Hypothalamus (tissue), 51 donors: ENCODE data around the gene B4GALT2.
A peak's percentile ranks its signal among the peaks of the same experiment; 100 is the strongest.

Experiments used
- DNase-seq, 51 donors: peaks; one replicate each; lab custom pipeline; 2025; lab: John Stamatoyannopoulos, UW

B4GALT2 gene, protein sequence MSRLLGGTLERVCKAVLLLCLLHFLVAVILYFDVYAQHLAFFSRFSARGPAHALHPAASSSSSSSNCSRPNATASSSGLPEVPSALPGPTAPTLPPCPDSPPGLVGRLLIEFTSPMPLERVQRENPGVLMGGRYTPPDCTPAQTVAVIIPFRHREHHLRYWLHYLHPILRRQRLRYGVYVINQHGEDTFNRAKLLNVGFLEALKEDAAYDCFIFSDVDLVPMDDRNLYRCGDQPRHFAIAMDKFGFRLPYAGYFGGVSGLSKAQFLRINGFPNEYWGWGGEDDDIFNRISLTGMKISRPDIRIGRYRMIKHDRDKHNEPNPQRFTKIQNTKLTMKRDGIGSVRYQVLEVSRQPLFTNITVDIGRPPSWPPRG

DNA sequence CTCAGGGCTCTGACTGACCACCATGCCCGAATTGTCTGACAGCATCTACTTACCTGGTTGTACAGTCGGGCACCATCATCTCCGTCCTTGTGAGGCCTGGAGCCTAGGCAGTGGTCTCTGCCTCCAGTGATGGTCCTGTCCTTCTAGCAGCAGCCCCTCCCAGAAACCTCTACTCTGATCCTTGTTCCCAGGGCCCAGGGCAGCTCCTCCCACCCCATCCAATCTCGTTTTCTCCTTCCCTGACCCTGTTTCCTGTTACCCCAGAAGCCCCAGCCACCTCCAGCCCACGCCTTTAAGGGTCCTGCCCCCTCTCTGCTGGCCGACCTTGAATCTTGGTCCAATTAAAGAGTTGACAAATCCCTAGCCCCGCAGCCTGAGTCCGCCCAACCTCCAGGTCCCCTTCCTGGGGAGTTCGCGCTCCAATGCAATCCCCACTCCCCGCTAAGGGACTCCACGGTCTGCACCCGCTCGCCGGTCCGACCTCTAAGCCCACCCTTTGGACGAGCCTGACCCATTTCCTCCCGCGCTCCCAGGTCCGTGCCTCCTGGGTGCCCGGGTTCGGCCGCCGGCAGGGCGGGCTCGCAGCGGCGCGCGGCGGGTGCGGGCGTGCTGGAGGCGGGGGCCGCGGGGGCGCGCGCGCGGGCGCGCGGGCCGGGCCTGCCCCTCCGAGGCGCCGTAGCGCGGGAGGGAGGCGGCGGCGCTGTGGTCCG is at the start of gene B4GALT2:
Gene B4GALT2, plus strand, starts transcription at position 660 of the 710 bp plus-strand sequence. CDS start 1,951 bp downstream, outside the sequence.
- DNase-seq = peak in 30 of 51 donors; percentile 8 to 74 (median 37)

DNA sequence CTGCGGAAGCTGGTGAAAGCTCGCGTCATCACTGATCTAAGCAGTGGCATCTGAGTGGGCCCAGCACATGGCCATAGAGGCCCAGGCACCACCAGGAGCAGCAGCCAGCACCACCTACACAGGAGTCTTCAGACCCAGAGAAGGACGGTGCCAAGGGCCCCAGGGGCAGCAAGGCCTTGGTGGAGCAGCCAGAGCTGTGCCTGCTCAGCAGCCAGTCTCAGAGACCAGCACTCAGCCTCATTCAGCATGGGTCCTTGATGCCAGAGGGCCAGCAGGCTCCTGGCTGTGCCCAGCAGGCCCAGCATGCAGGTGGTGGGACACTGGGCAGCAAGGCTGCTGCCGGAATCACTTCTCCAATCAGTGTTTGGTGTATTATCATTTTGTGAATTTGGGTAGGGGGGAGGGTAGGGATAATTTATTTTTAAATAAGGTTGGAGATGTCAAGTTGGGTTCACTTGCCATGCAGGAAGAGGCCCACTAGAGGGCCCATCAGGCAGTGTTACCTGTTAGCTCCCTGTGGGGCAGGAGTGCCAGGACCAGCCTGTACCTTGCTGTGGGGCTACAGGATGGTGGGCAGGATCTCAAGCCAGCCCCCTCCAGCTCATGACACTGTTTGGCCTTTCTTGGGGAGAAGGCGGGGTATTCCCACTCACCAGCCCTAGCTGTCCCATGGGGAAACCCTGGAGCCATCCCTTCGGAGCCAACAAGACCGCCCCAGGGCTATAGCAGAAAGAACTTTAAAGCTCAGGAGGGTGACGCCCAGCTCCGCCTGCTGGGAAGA is 48.7 kb upstream of the B4GALT2 start:
- no peak for DNase-seq

DNA sequence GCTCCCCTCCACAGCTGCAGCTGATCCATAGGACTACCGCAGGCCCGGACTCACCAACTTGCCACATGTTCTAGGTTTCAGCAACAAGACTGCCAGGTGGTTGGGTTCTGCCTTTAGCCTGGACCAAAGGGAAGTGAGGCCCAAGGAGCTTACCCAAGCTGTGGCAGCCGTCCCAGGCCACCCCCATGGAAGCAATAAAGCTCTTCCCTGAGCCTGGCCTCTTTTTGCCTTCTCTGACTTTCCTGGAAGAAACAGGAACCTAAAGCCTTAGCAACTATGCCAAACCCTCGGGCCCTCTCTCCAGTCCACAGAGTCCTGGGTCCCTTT is 48.1 kb upstream of the B4GALT2 start:
- no peak for DNase-seq

DNA sequence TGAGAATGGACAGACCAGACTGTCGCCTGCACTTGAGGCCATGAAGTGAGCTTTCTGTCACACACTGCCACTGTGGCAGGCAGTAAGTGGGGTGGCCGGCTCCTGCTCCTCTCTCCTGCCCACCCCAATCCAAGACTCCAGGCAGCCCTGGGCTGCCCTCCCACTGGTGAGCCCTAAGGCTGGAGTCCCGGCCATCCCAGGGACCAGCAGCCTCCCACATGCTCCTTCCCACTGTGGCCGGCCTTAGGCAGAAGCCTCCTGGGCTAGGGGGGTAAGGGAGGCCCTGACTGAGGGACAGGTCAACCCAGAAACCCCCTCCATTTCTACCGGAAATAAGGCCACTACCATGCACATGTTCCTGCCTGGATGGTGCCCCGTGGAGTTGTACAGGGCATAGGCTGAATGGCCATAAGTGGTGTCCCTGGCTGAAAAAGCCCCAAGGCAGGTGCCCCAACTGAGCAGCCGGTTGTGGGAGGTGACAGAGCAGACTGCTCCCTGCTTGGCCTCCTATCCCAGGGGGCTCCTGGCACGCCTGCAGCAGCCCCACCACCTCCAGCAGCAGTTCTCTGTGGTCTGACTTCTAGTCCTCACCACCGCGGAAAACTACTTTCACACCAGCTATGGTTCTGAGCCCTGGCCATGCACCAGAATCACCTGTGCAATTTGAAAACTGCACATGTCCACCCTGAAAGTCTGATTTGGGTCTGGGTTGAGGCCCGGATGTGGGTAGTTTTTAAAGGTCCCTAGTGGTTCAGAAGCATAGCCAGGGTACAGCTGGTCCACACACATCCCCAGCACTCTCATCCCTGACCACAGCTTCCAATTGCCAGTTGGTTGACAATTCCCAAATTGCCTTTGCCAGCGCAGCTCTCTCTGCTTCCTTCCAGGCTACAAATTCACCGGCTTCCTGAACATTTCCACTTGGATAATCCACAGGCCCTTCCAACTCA is 47.0 kb upstream of the B4GALT2 start:
- no peak for DNase-seq

DNA sequence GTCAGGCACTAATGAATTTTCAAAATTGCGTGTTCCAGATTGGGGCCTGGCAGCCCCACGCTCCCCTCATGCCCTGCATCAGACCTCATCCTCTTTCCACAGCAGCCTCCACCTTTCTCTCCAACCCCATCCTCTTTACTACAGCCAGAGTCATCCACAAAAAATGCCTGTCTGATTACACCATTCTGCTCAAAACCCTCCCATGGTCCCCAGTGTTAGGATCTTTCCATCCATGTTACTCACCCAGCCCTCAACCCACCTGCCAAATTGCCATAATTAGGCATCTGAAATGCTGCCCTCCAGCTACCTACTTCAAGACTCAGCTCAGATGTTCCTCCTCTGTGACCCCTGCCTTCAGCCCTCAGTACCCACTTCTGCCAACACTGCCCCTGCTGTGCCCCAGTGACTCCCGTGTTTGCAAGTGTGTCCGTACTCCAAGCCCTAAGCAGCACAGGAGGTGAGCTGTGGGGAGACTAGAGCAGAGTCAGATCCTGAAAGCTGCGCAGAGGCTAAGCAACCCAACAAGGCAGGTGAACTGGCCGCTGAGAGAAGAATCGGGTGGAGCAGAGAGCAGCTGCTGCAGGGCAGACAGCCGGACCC is 46.1 kb upstream of the B4GALT2 start:
- DNase-seq = no peak

DNA sequence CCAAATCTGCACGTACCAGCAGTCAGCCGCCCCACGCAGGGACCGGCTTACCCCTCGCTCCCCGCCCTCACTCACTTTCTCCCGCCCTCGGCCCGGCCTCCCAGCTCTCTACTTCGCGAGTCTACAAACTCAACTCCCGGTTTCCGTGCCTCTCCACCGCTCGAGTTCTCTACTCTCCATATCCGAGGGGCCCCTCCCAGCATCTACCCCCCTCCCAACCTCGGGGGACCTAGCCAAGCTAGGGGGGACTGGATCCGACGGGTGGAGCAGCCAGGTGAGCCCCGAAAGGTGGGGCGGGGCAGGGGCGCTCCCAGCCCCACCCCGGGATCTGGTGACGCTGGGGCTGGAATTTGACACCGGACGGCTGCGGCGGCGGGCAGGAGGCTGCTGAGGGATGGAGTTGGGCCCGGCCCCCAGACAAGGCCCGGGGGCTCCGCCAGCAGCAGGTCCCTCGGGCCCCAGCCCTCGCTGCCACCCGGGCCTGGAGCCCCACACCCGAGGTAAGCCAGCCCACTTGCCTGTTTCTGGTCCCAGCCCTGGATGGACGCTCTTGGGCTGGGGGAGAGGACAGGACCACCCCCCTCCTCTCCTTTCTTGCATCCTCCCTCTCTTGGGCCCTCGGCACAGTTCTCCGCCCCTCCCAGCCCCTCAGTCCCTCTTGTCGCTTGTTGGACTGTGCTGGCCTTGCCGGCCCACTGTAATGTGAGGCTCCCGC is 45.5 kb upstream of the B4GALT2 start, which contains the start of gene ARTN:
Gene ARTN, plus strand, starts transcription at position 416 of the 715 bp plus-strand sequence. CDS start 1,856 bp downstream, outside the sequence.
- no peak for DNase-seq

DNA sequence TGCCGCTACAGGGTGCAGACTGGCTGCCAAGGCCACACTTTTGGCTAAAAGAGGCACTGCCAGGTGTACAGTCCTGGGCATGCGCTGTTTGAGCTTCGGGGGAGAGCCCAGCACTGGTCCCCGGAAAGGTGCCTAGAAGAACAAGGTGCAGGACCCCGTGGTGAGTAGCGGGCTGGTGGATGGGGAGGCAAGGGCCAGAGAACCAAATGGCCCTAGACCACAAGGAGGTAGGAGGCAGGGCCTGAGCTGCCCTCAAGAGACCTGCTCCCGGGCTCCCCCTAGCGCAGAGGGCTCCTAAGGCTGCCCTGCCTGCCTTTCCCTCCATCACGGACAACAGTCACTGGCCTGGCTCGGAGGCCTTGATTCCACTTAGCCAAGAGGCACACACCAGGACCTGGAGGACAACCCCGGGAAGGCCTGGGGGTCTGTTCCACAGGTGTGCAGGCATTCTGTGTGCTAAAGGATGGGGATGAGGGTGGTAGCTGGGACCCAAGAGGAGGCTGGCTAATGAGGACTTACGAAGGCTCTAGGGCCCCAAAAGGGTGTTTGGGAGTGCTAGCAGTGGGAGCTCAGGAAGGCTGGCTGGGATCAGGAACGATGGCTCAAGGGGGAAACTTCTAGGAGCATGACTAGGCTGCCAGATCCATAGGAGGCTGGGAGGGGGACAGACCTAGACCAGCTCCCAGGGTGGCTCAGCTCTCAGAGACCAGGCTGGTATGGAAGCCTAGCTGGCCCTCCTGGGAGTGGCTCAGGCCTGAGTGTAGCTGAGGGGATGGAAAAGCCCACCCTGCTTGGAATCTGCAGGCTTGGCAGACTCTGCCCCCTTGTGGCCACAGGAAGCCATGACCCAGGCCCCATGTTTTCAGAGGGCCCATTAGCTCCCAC is 44.7 kb upstream of the B4GALT2 start:
- DNase-seq = peak in 30 of 51 donors; percentile 11 to 74 (median 44)

DNA sequence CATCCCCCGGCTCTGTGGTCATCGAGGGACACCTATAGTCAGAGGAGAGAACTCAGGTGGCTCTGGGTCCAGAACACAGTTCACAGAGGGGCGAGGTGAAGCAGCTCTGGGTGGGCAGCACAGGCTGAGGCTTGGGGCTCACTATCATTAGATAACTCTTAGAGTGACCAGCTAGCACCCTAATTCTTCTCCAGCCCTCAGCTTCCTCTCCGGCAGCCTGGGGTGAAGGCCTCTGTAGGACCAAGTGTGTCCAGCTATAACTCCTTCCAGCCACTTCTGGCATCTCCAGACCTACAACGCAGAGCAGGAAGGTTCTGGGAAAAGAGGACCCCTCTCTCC is 44.1 kb upstream of the B4GALT2 start:
- no peak for DNase-seq

DNA sequence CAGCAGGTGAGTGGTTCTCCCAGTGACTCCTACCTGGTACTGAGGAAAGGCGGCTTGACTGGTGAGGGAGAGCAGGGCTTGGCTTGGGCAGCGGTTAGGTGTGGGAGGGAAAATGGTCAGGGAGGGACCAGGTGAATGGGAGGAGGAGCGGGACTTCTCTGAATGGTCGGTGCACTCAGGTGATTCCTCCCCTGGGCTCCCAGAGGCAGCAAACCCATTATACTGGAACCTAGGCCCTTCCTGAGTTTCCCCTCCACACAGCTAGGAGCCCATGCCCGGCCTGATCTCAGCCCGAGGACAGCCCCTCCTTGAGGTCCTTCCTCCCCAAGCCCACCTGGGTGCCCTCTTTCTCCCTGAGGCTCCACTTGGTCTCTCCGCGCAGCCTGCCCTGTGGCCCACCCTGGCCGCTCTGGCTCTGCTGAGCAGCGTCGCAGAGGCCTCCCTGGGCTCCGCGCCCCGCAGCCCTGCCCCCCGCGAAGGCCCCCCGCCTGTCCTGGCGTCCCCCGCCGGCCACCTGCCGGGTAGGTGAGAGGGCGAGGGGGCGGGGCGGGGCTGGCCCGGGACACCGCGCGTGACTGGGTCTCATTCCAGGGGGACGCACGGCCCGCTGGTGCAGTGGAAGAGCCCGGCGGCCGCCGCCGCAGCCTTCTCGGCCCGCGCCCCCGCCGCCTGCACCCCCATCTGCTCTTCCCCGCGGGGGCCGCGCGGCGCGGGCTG is 43.1 kb upstream of the B4GALT2 start:
- DNase-seq = peak in 3 of 51 donors; percentile 19 to 50 (median 41)

DNA sequence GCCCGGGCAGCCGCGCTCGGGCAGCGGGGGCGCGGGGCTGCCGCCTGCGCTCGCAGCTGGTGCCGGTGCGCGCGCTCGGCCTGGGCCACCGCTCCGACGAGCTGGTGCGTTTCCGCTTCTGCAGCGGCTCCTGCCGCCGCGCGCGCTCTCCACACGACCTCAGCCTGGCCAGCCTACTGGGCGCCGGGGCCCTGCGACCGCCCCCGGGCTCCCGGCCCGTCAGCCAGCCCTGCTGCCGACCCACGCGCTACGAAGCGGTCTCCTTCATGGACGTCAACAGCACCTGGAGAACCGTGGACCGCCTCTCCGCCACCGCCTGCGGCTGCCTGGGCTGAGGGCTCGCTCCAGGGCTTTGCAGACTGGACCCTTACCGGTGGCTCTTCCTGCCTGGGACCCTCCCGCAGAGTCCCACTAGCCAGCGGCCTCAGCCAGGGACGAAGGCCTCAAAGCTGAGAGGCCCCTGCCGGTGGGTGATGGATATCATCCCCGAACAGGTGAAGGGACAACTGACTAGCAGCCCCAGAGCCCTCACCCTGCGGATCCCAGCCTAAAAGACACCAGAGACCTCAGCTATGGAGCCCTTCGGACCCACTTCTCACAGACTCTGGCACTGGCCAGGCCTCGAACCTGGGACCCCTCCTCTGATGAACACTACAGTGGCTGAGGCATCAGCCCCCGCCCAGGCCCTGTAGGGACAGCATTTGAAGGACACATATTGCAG is 42.4 kb upstream of the B4GALT2 start:
- DNase-seq = peak in 14 of 51 donors; percentile 18 to 70 (median 32)

DNA sequence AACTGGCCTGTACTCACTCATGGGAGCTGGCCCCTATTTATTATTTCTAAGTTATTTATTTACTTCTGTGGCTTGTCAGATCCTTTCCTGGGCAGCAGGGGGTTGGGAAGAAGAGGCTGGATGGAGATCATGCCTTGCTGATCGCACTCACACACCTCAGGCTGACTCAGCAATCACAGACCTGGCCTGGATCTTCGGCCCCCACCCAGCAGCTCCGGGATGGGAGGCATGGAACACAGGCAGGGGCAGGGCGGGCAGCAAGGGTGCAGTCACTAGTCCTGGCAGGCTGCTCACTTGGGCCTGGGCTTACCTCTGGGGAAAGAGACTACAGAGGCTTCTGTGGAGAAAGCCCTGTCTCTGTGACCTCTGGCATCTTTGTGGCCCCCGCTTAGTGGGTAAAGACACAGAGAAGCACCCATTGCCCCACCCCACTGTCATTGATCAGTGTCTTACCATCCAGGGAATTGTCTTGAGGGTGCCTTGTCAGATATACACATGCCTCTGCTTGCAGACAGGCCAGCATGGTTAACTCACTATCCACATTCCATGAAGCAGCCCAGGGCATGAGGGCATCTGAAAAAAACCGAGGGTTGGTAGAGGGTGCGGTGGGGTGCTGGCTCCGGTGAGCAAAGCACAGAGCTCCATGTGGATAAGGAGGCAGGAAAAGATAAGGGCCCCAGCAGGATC is 41.7 kb upstream of the B4GALT2 start:
- no peak for DNase-seq

DNA sequence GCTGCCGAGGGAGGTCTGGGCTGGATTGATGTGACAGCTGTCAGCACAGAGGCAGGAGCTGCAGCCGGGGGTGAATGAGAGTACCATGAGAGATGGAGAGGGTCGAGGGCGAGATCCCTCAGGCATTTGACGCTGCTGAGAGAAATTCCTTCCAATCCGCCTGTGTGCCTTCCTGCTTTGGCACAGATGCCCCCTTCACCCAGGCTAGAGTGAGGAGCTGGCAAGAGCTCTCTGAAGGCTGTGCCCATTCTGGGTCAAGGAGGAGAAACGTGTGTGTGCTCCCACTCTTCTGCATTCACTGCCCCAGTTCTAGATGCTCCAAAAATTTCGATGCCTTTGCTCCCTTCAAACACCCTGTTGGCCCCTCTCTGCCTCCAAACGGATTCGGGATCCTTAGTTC is 40.6 kb upstream of the B4GALT2 start:
- no peak for DNase-seq

DNA sequence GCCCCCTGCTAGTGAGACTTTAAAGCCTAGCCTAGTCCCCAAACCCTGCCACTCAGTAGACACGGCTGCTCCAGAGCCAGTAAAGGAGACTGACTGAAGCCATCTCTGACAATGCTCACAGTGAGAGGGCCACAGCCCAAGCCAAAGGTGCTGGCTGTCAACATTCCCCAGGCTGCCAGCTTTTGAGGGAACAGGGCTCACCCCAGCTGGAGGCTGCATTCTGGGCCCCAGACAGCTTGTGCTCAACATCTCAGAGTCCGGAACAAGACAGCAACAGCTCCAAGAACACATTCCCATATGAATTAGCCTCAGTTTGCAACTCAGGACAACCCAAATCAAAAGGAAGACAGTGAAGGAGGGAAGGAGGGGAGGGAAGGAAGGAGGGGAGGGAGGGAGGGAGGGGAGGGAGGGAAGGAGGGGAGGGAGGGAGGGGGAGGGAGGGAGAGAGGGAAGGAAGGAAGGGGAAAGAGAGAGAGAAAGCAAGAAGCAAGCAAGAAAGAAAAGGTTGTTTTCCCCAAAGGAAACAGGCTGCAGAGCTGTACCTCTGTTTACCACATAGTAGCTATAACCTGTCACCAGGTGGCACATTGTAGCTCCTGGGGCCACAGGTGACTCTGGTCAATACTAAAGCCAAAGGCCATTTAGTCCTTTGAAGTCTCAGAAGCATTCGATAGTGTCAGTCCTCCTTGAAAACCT is 40.0 kb upstream of the B4GALT2 start:
- peak in 13 of 51 donors; percentile 5 to 66 (median 36) for DNase-seq

DNA sequence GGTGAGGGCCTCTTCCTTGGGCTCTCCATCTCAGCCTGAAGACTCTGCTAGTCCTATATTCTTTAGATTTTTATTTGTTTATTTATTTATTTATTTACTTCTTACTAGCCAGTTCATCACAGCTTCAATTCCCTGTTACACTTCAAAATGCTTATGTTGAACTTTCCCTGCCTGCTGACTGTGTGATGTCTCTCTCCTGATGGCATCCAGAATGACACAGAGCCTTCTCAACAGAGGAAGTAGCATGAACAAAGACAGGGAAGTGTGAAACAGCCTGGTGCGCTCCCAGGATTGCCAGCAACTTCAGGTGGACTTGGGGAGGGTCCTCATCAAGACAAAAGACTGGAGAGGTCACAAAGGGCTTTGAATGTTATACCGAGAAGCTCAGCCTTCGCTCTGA is 36.6 kb upstream of the B4GALT2 start:
- DNase-seq = no peak

DNA sequence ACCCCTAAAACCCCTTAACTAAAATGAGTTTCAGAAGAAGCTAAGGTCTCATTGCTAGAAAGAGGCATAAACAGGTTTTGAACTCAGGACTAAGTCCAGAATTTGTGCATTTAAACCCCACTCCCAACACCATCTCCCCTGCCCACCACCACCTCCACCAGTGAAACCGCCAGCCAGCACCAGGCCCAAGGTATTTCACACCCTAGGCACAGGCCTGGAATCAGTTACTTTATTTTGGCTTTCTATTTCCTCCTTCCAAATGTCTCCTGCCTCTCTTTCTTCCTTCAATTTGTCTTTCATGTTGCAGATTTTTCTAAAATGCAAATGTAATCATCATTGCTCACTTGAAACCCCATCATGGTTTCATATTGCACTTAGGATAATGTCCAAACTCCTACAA is 34.1 kb upstream of the B4GALT2 start:
- DNase-seq = no peak
